Urinary bladder (tissue), 4 donors: Measurements from ENCODE around the gene GPR42. TPM values are rescaled to one million over a fixed set of nuclear protein-coding genes. Genes with fewer than 3 reads are reported as not detected.

Source experiments
- DNase-seq: peaks from one replicate; pipeline ENCODE4 v3.0.0-alpha.2; 2015; ENCODE audit errors: extremely low spot score
- H3K27ac ChIP-seq: one replicate; pipeline ENCODE4 v1.5.1; 2013; ENCODE audit warnings: low read depth, mild to moderate bottlenecking, moderate library complexity
- H3K36me3 ChIP-seq: one replicate; pipeline ENCODE4 v1.6.1; 2013; ENCODE audit warnings: mild to moderate bottlenecking, moderate library complexity; ENCODE audit not compliant: insufficient read depth
- H3K4me1 ChIP-seq: one replicate; pipeline ENCODE4 v1.6.1; 2013; ENCODE audit warnings: mild to moderate bottlenecking, moderate library complexity; ENCODE audit not compliant: insufficient read depth
- H3K4me3 ChIP-seq: one replicate; pipeline ENCODE4 v1.5.1; 2013; ENCODE audit warnings: low read depth, low read length
- WGBS: extraction: QIAGEN DNeasy Blood & Tissue Kit; methylation state at CpG from one replicate; pipeline ENCODE4 v1.1.7; 2013; 5-methylcytosine and 5-hydroxymethylcytosine counted together
- polyA plus RNA-seq: library from polyadenylated mRNA; stranded (reverse); fragments of 200-250 nt; gene quantifications from one replicate; pipeline ENCODE4 v1.2.3, GENCODE V29; 2013
- total RNA-seq: library from RNA; depleted of rRNA; stranded (reverse); fragments of >200 nt; gene quantifications from one replicate; pipeline ENCODE4 v1.2.3, GENCODE V29; 2014
- donor health status: healthy with polysubstance abuse.
- donor health status: healthy.

The GPR42 gene
- total and polyA plus RNA-seq, 2 donors, result 0.14 TPM; not detected in 1

DNA sequence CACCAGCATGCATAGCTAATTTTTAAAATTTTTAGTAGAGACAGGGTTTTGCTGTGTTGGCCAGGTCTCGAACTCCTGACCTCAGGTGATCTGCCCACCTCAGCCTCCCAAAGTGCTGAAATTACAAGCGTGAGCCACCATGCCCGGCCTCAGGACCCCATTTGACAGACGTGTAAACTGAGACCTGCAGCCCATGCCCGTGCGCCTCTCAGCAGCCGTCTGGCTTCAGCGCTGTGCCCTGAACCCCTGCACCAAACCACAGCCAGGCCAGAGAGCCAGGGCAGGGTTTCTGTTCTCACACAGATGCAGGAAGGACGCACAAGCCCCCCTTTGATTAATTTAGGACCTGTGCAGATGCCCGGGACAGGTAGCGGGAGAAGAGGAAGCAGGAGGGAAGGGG lies 30.4 kb upstream of the GPR42 start:
- H3K36me3 ChIP-seq, result no peaks in the 10 kb centered on the region
- WGBS, result 89% methylated on average over 11 of the region's 11 CpGs
- no peak overlapping the region for H3K27ac ChIP-seq
- H3K4me1 ChIP-seq, result no peaks in the 10 kb centered on the region
- H3K4me3 ChIP-seq, result no peak overlapping the region
- no peak for DNase-seq

GRCh38 chr19:35341006-35341405 lies 29.9 kb upstream of the GPR42 start:
- Histone ChIP-seq H3K4me1 (no peaks in the 10 kb centered on the region), H3K27ac (no peak overlapping the region)
- 91% methylated on average over 16 of the region's 16 CpGs for WGBS

GRCh38 chr19:35341565-35342225 lies 29.2 kb upstream of the GPR42 start:
- H3K36me3 ChIP-seq, result no peaks in the 10 kb centered on the region
- WGBS, result 87% methylated on average over 14 of the region's 14 CpGs
- H3K4me1 ChIP-seq, result no peaks in the 10 kb centered on the region
- no peak overlapping the region for H3K4me3 ChIP-seq
- no peak for DNase-seq
- no peak overlapping the region for H3K27ac ChIP-seq

More at GRCh38 chr19:35341006-35341405, 29.9 kb upstream of the GPR42 start:
- Histone ChIP-seq H3K36me3 (no peaks in the 10 kb centered on the region), H3K4me3 (no peak overlapping the region)
- DNase-seq, result no peak

- no peak for DNase-seq
- H3K4me1 ChIP-seq, result no peaks in the 10 kb centered on the region
- WGBS, result 45% methylated on average over 5 of the region's 5 CpGs
- no peak overlapping the region for H3K4me3 ChIP-seq
- no peak overlapping the region for H3K27ac ChIP-seq
- H3K36me3 ChIP-seq, result no peaks in the 10 kb centered on the region
Measured at GRCh38 chr19:35342430-35342829, 28.4 kb upstream of the GPR42 start.

GRCh38 chr19:35344511-35345031 lies 26.3 kb upstream of the GPR42 start:
- no peaks in the 10 kb centered on the region for H3K4me1 ChIP-seq
- WGBS, result 84% methylated on average over 17 of the region's 17 CpGs
- no peak overlapping the region for H3K27ac ChIP-seq
- DNase-seq, result no peak
- no peak overlapping the region for H3K4me3 ChIP-seq
- no peaks in the 10 kb centered on the region for H3K36me3 ChIP-seq

GRCh38 chr19:35345671-35346111 lies 25.2 kb upstream of the GPR42 start:
- H3K4me3 ChIP-seq, result no peak overlapping the region
- no peak overlapping the region for H3K27ac ChIP-seq
- WGBS, result 77% methylated on average over 11 of the region's 11 CpGs
- DNase-seq, result no peak
- no peaks in the 10 kb centered on the region for H3K36me3 ChIP-seq
- no peaks in the 10 kb centered on the region for H3K4me1 ChIP-seq

GRCh38 chr19:35346193-35347052 lies 24.4 kb upstream of the GPR42 start:
- WGBS, result 72% methylated on average over 28 of the region's 28 CpGs
- no peaks in the 10 kb centered on the region for H3K36me3 ChIP-seq
- no peak overlapping the region for H3K4me3 ChIP-seq
- H3K4me1 ChIP-seq, result no peaks in the 10 kb centered on the region
- H3K27ac ChIP-seq, result no peak overlapping the region
- DNase-seq, result no peak

GRCh38 chr19:35347171-35347929 lies 23.5 kb upstream of the GPR42 start, which contains the start of gene FFAR1:
Gene FFAR1 (plus strand): TSS chr19:35347902. CDS start chr19:35351552, 3,650 bp downstream.
- no peaks in the 10 kb centered on the region for H3K4me1 ChIP-seq
- 59% methylated on average over 18 of the region's 18 CpGs for WGBS
- DNase-seq, result no peak
- H3K4me3 ChIP-seq, result no peak within 1 kb of the TSS
- no peaks in the 10 kb centered on the region for H3K36me3 ChIP-seq
- H3K27ac ChIP-seq, result no peak within 1 kb of the TSS

DNA sequence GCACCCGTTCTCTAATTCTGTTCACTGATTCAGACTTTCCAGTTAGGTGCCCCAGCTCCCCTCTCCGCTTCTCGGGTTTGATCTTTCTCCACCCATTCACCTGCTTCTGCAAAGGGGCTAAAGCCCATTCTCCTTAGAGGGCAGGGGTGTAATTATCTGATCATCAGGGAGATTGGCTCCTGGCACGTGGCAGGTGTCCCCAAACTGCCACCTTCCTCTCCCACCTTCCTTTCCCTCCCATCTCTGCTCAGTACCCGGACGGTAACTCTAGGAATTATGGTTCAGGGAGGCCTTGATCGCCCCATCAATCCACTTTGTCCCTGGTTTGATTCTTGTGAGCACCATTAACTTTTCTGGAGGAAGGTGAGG lies 23.0 kb upstream of the GPR42 start:
- WGBS, result 84% methylated on average over 7 of the region's 7 CpGs
- H3K4me1 ChIP-seq, result no peaks in the 10 kb centered on the region
- no peak for DNase-seq
- H3K27ac ChIP-seq, result no peak overlapping the region
- no peaks in the 10 kb centered on the region for H3K36me3 ChIP-seq
- H3K4me3 ChIP-seq, result no peak overlapping the region

GRCh38 chr19:35348911-35349611 lies 21.8 kb upstream of the GPR42 start:
- H3K4me3 ChIP-seq, result no peak overlapping the region
- no peaks in the 10 kb centered on the region for H3K36me3 ChIP-seq
- 84% methylated on average over 18 of the region's 18 CpGs for WGBS
- DNase-seq, result no peak
- H3K27ac ChIP-seq, result no peak overlapping the region
- H3K4me1 ChIP-seq, result no peaks in the 10 kb centered on the region

DNA sequence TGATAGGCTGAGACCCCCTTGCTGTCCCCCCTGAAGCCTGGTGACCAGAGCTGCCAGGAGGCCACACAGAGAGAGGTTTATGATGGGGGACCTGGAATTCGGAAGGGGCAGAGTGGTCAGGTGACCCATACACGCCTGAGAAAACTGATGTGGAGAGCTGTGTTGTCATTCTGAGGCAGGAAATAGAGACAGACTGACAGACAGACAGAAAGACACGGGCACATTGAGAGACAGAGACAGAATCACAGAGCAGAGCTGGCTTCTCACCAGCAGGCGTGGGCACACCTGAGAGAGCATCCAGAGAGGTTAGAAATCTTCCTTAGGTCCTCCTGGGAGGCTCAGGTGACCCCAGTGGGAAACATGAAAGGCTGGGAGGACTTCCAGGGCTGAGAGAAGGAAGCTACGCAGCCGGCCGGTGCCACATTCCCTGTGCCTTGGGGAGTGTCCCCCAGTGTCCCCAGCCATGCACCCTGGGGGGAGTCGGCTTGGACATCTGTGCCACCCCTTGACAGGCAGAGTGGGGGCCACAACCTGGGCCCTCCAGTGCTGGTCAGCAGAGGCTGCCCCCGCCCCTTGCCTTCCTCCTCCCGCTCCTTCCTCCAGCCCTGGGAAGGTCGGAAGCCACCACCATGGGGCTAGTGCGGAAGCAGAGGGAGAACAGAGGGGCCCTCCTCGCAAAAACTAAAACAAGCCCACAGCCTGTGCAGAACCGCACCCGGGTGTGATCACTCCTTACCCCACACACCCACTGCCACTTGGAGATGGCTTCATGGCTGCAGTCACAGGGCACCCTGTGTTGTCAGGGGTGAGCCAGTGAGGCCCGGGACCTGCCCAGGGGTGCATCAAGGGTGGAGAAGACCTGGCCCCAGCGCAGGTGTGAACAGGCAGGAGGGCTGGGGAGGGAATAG lies 21.0 kb upstream of the GPR42 start:
- whole genome bisulfite sequencing, result 78% methylated on average over 17 of the region's 17 CpGs
- no peak for DNase-seq
- Histone ChIP-seq H3K4me3 (no peak overlapping the region), H3K36me3 (no peaks in the 10 kb centered on the region), H3K27ac (no peak overlapping the region), H3K4me1 (no peaks in the 10 kb centered on the region)

DNA sequence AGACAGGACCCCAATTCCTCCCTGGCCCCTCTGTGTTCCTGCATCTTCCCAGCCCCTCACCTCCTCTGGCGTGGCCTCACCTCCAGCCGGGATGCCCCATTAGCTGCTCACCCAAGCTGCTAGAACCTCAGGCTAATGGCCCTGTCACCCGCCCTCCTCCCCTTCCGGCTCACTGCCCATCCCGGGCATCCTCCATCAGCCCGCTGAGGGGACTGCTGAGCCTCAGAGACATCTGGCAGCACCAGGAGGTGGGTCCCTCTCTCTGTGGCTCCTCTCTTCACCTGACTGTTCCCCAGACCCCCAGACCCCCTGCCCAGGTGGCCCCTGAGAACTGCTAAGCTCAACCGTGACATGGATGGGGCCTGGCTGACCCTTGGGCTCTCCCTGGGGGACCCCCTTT lies 20.3 kb upstream of the GPR42 start:
- H3K27ac ChIP-seq, result no peak overlapping the region
- no peak for DNase-seq
- 90% methylated on average over 7 of the region's 7 CpGs for WGBS
- no peaks in the 10 kb centered on the region for H3K4me1 ChIP-seq
- H3K36me3 ChIP-seq, result no peaks in the 10 kb centered on the region
- H3K4me3 ChIP-seq, result no peak overlapping the region
